DND-41 (cell line): Measurements from ENCODE around the gene NF1.

Source experiments
- ATAC-seq: fragments of 200-7000 bp; cut with Tn5 transposase; 3 replicates; pipeline ENCODE4 v1.9.1; 2021; ENCODE audit warnings: low read depth; ENCODE audit not compliant: insufficient read depth
- DNase-seq: peaks from one replicate; pipeline ENCODE4 v3.0.0-alpha.2; 2020
- H2AFZ ChIP-seq: 2 replicates; pipeline ENCODE4 v1.6.0; 2012; ENCODE audit warnings: low read depth, low read length
- H3K27ac ChIP-seq: 2 replicates; pipeline ENCODE4 v1.5.1; 2012; ENCODE audit warnings: low read length, inconsistent platforms
- H3K27me3 ChIP-seq: fragments of 200-600 bp; sonication (generic); 2 replicates; pipeline ENCODE4 v1.6.0; 2012; ENCODE audit warnings: low read length, mild to moderate bottlenecking, inconsistent platforms; ENCODE audit not compliant: insufficient read depth, poor library complexity
- H3K36me3 ChIP-seq: 2 replicates; pipeline ENCODE4 v1.5.1; 2012; ENCODE audit warnings: low read length, inconsistent platforms; ENCODE audit not compliant: insufficient read depth
- H3K4me1 ChIP-seq: 2 replicates; pipeline ENCODE4 v1.5.1; 2012; ENCODE audit warnings: mild to moderate bottlenecking, low read length; ENCODE audit not compliant: insufficient read depth
- H3K4me2 ChIP-seq: 2 replicates; pipeline ENCODE4 v1.6.0; 2012; ENCODE audit warnings: mild to moderate bottlenecking, moderate library complexity, low read length, inconsistent platforms; ENCODE audit not compliant: insufficient read depth
- H3K4me3 ChIP-seq, 2 experiments: fragments of 200-600 bp in 1 of 2; shearing (Covaris generic) in 1 of 2; 2 replicates each; pipeline ENCODE4 v1.5.1; 2012 to 2016; ENCODE audit warnings: inconsistent platforms in 2 of 2, low read length in 2 of 2, mild to moderate bottlenecking in 2 of 2, low read depth in 1 of 2, moderate library complexity in 1 of 2
- H3K79me2 ChIP-seq: 2 replicates; pipeline ENCODE4 v1.6.0; 2012; ENCODE audit warnings: low read length, inconsistent platforms; ENCODE audit not compliant: insufficient read depth
- H3K9ac ChIP-seq: 2 replicates; pipeline ENCODE4 v1.6.0; 2012; ENCODE audit warnings: low read depth, mild to moderate bottlenecking, inconsistent platforms, low read length, moderate library complexity
- H3K9me3 ChIP-seq: 2 replicates; pipeline ENCODE4 v1.5.1; 2012; ENCODE audit warnings: low read length, moderate library complexity, mild to moderate bottlenecking, inconsistent platforms; ENCODE audit not compliant: insufficient read depth, severe bottlenecking
- H4K20me1 ChIP-seq: 2 replicates; pipeline ENCODE4 v1.6.0; 2012; ENCODE audit warnings: low read length; ENCODE audit not compliant: insufficient read depth
- EZH2 ChIP-seq: IDR thresholded peaks from 3 replicates; pipeline ENCODE4 v1.6.1; 2012; ENCODE audit warnings: borderline replicate concordance, low read depth, mild to moderate bottlenecking, moderate library complexity, low read length, inconsistent platforms; ENCODE audit not compliant: severe bottlenecking
- TF ChIP-seq, protein P1 (sequence below): IDR thresholded peaks from 2 replicates; pipeline ENCODE4 v1.5.1; 2012; ENCODE audit warnings: borderline replicate concordance, low read length, moderate library complexity, mild to moderate bottlenecking; ENCODE audit not compliant: poor library complexity, severe bottlenecking; ENCODE audit errors: extremely low read depth

The NF1 gene

GRCh38 chr17:31251105-31251969 lies 156.6 kb downstream of the NF1 start:
- H3K79me2 ChIP-seq: no peaks in the 10 kb centered on the region
- H3K9ac ChIP-seq: no peak overlapping the region
- H3K27me3 ChIP-seq: no peaks in the 10 kb centered on the region
- H3K4me1 ChIP-seq: no peaks in the 10 kb centered on the region
- DNase-seq: no peak
- H3K27ac ChIP-seq: no peak overlapping the region
- no peak overlapping the region for H3K4me3 ChIP-seq
- H3K4me2 ChIP-seq: no peak overlapping the region
- no peak for ATAC-seq
- no peak for TF ChIP-seq EZH2
- TF ChIP-seq, protein P1, sequence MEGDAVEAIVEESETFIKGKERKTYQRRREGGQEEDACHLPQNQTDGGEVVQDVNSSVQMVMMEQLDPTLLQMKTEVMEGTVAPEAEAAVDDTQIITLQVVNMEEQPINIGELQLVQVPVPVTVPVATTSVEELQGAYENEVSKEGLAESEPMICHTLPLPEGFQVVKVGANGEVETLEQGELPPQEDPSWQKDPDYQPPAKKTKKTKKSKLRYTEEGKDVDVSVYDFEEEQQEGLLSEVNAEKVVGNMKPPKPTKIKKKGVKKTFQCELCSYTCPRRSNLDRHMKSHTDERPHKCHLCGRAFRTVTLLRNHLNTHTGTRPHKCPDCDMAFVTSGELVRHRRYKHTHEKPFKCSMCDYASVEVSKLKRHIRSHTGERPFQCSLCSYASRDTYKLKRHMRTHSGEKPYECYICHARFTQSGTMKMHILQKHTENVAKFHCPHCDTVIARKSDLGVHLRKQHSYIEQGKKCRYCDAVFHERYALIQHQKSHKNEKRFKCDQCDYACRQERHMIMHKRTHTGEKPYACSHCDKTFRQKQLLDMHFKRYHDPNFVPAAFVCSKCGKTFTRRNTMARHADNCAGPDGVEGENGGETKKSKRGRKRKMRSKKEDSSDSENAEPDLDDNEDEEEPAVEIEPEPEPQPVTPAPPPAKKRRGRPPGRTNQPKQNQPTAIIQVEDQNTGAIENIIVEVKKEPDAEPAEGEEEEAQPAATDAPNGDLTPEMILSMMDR: no peak
- peaks cover 21% of the 10 kb centered on the region; the same call in 1 of the 2 replicates for H3K36me3 ChIP-seq
- H2AFZ ChIP-seq: no peak overlapping the region
- H3K9me3 ChIP-seq: no peaks in the 10 kb centered on the region
- no peaks in the 10 kb centered on the region for H4K20me1 ChIP-seq

DNA sequence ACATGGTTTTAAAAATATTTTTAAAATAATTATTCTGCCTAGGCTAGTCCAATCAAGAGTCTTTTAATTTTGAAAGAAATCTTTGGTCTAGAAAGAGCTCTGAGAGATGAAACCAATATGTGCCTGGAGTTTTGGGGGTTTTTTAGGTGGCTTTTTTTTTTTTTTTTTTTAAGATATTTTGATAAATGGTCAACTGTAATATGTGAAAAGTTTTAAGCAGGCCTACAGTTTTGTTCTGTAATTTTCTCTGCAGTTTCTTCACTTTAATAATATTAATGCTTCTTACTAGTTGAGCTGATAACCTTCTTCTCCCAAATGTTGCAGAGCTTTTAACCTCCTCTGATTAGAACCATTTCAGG lies 157.2 kb downstream of the NF1 start:
- Histone ChIP-seq H2AFZ (no peak overlapping the region), H3K36me3 (peaks cover 21% of the 10 kb centered on the region; the same call in 1 of the 2 replicates), H3K4me2 (no peak overlapping the region), H3K9ac (no peak overlapping the region), H3K79me2 (no peaks in the 10 kb centered on the region), H3K4me1 (no peaks in the 10 kb centered on the region), H3K27ac (no peak overlapping the region), H3K9me3 (no peaks in the 10 kb centered on the region), H4K20me1 (no peaks in the 10 kb centered on the region), H3K4me3 (no peak overlapping the region), H3K27me3 (no peaks in the 10 kb centered on the region)
- ATAC-seq (no peak), DNase-seq (no peak)
- TF ChIP-seq EZH2: no peak
- TF ChIP-seq, protein P1: no peak

GRCh38 chr17:31252741-31253140 lies 158.0 kb downstream of the NF1 start:
- H3K36me3 ChIP-seq: peaks cover 21% of the 10 kb centered on the region; the same call in 1 of the 2 replicates
- TF ChIP-seq, protein P1: no peak
- TF ChIP-seq EZH2: no peak
- H3K4me3 ChIP-seq: no peak overlapping the region
- no peaks in the 10 kb centered on the region for H3K27me3 ChIP-seq
- H3K9me3 ChIP-seq: no peaks in the 10 kb centered on the region
- DNase-seq: no peak
- H3K4me1 ChIP-seq: no peaks in the 10 kb centered on the region
- no peaks in the 10 kb centered on the region for H3K79me2 ChIP-seq
- no peak overlapping the region for H3K9ac ChIP-seq
- ATAC-seq: no peak
- no peak overlapping the region for H3K27ac ChIP-seq
- no peaks in the 10 kb centered on the region for H4K20me1 ChIP-seq
- no peak overlapping the region for H2AFZ ChIP-seq
- no peak overlapping the region for H3K4me2 ChIP-seq
